Ovary (tissue), 9 donors: ENCODE data around the gene OR2L8. TPM values are rescaled to one million over a fixed set of nuclear protein-coding genes. Genes with fewer than 3 reads are reported as not detected.

Experiments
- DNase-seq, 5 donors: peaks; one replicate each; pipeline ENCODE4 v3.0.0-alpha.2; 2019 to 2020
- H3K27ac ChIP-seq, 2 donors: fragments of 200-600 bp; one replicate each; pipeline versions ENCODE4 v1.5.1 to v1.8.0; 2019 to 2022
- H3K27me3 ChIP-seq: fragments of 200-600 bp; one replicate; pipeline ENCODE4 v1.8.0; 2022
- H3K36me3 ChIP-seq: fragments of 200-600 bp; sonication (generic); one replicate; pipeline ENCODE4 v1.5.1; 2019
- H3K4me1 ChIP-seq: one replicate; pipeline ENCODE4 v1.8.1; 2013; ENCODE audit warnings: mild to moderate bottlenecking, moderate library complexity; ENCODE audit not compliant: insufficient read depth
- H3K4me3 ChIP-seq: fragments of 200-600 bp; sonication (generic); one replicate; pipeline ENCODE4 v1.5.1; 2017
- H3K9me3 ChIP-seq, 2 donors: fragments of 200-600 bp in 1 of 2; sonication (generic) in 1 of 2; one replicate each; pipeline versions ENCODE4 v1.5.1 to v1.8.1; 2013 to 2019; ENCODE audit warnings: mild to moderate bottlenecking in 1 of 2, moderate library complexity in 1 of 2
- CTCF ChIP-seq, 3 donors: fragments of 450-650 bp in 2 of 3; fragments of 200-600 bp in 1 of 3; IDR thresholded peaks; one replicate each; pipeline versions ENCODE4 v1.5.1 to v1.8.0; 2016 to 2022; ENCODE audit warnings: antibody characterized with exemption in 3 of 3, mild to moderate bottlenecking in 1 of 3
- EP300 ChIP-seq: sonication (generic); formaldehyde crosslinking; IDR thresholded peaks from one replicate; pipeline ENCODE4 v1.6.1; 2017; ENCODE audit warnings: antibody characterized with exemption
- POLR2A ChIP-seq: fragments of 450-650 bp; IDR thresholded peaks from one replicate; pipeline ENCODE4 v1.6.1; 2017; ENCODE audit warnings: antibody characterized with exemption, mild to moderate bottlenecking, moderate library complexity
- WGBS, 3 donors: extraction: QIAGEN DNeasy Blood & Tissue Kit in 1 of 3; methylation state at CpG; one replicate each; pipeline versions ENCODE4 v1.1.5 to v1.1.7; 2013 to 2017; 5-methylcytosine and 5-hydroxymethylcytosine counted together
- intact Hi-C, 4 donors: fragments of 100-400 bp; cut with DNase I; formaldehyde crosslinking; loops; one replicate each; pipeline versions ENCODE4 v1.11.0 to v1.15.1; 2022 to 2023
- polyA plus RNA-seq, 2 donors: library from polyadenylated mRNA; stranded (reverse); fragments of 200-250 nt in 1 of 2; fragments of 350-450 nt in 1 of 2; fragmentation: Illumina TruSeq in 1 of 2; extraction: RNeasy Lipid Tissue Mini Kit (QIAGEN cat#74804) in 1 of 2; gene quantifications; one replicate each; pipeline ENCODE4 v1.2.3, GENCODE V29; 2013 to 2014
- total RNA-seq, 7 donors: library from RNA; depleted of rRNA in 2 of 7; stranded (reverse); fragments of >200 nt in 2 of 7; fragmentation: NEBNext Ultra II Directional in 3 of 7; extraction: Animal tissue kit (Norgen Biotek cat#: 25700) in 3 of 7; gene quantifications; one replicate each; pipeline versions ENCODE4 v1.1.0 to v1.2.4, GENCODE V29; 2016 to 2023
- donor health status: DM: no; HTN: no; CAD: no; lungs with moderate emphysema.
- donor health status: DM: no; HTN: no; CAD: no.
- donor health status: Bipolar disorder and iron deficiency.
- donor health status: DM: yes; HTN: yes; CAD: no.
- donor health status: DM: no; HTN: no; CAD: no.
- donor health status: DM: yes; HTN: yes; CAD: no.

OR2L8 gene
- total and polyA plus RNA-seq, 9 donors = 0.34 TPM; not detected in 8

GRCh38 chr1:247906504-247907047 is 42.1 kb upstream of the OR2L8 start:
- Histone ChIP-seq H3K36me3 (no peaks in the 10 kb centered on the region), H3K27ac (no peak overlapping the region), H3K4me3 (no peak overlapping the region), H3K27me3 (no peaks in the 10 kb centered on the region), H3K4me1 (no peaks in the 10 kb centered on the region), H3K9me3 (no peaks in the 10 kb centered on the region)
- no peak for DNase-seq
- TF ChIP-seq POLR2A (no peak), EP300 (no peak), CTCF (IDR thresholded peaks at IDR 0.05) (no peak)
- WGBS, 3 donors = 48 to 58% (median 52%) methylated on average over 7 of the region's 7 CpGs
- intact Hi-C loops = no loop called here

- Histone ChIP-seq H3K36me3 (no peaks in the 10 kb centered on the region), H3K4me1 (no peaks in the 10 kb centered on the region), H3K27me3 (no peaks in the 10 kb centered on the region), H3K4me3 (no peak overlapping the region), H3K27ac (no peak overlapping the region), H3K9me3 (no peaks in the 10 kb centered on the region)
- intact Hi-C loops = no loop called here
- no peak for DNase-seq
- 65 to 75% (median 65%) methylated on average over 5 of the region's 5 CpGs for WGBS, 3 donors
- TF ChIP-seq POLR2A (no peak), CTCF (IDR thresholded peaks at IDR 0.05) (no peak), EP300 (no peak)
Observed at GRCh38 chr1:247908766-247909165, 39.9 kb upstream of the OR2L8 start.

DNA sequence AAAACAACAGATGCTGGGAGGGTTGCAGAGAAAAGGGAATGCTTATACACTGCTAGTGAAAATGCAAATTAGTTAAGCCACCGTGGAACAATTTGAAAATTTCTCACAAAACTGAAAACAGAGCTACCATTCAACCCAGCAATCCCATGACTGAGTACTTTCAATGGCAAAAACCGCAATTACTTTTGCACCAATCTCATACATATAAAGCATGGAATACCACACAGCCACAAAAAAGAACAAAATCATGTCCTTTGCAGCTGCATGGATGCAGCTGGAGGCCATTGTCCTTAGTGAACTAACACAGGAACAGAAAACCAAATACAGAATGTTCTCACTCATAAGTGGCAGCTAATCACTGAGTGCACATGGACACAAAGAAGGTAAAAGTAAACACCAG is 34.9 kb upstream of the OR2L8 start:
- Histone ChIP-seq H3K27ac (no peak overlapping the region), H3K9me3 (no peaks in the 10 kb centered on the region), H3K27me3 (no peaks in the 10 kb centered on the region), H3K4me1 (no peaks in the 10 kb centered on the region), H3K36me3 (no peaks in the 10 kb centered on the region), H3K4me3 (no peak overlapping the region)
- no peak for DNase-seq
- WGBS, 3 donors = 78 to 86% (median 85%) methylated on average over 2 of the region's 2 CpGs
- intact Hi-C loops = no loop called here
- TF ChIP-seq POLR2A (no peak), CTCF (IDR thresholded peaks at IDR 0.05) (no peak)

DNA sequence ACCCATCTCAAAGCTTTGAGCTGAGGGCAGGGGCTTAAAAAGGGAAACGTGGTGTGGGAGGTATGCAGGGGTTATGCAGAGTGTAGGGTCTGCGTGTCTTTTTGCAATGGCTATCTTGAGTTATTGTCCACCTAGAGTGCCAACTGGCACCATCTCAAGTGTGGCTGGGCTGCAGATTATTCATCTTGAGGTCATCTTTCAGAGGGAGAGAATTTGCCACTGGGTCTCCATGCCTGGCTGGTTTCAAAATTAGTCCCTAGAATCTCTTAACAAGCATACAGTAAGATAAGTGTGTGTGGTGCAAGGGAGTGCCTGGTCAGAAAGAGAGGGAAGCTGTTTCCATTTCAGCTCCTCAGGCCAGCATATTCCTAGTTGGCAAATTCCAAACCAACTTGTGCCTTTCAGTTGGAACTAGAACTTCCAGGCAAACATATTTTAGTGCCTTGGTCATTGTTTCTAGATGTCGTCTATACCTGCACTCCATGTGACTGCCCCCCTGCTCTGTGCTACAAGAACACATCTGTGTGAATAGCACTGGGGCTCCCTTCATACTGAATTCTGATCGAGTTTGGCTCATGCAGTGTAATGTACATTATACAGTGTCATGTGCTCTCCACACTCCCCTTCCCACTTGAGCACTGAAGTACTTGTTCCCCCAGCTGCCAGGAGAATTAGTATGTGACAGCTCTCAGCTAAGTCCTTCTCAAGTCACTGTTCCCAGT is 33.6 kb upstream of the OR2L8 start:
- Histone ChIP-seq H3K27me3 (no peaks in the 10 kb centered on the region), H3K4me3 (no peak overlapping the region), H3K9me3 (no peaks in the 10 kb centered on the region), H3K4me1 (no peaks in the 10 kb centered on the region), H3K36me3 (no peaks in the 10 kb centered on the region), H3K27ac (no peak overlapping the region)
- TF ChIP-seq CTCF (IDR thresholded peaks at IDR 0.05) = no peak
- intact Hi-C loops = no loop called here
- DNase-seq = no peak
- 19 to 37% (median 26%) methylated on average over 4 of the region's 4 CpGs for WGBS, 3 donors
